Measurements from ENCODE around the gene ACSL3.
"Not testable (repeated sequence)": the region's sequence is repeated elsewhere in the genome, so short reads cannot be mapped to it uniquely, and the experiment has no call there.

- TF ChIP-seq CTCF (IDR thresholded peaks at IDR 0.05); ZFX (IDR thresholded peaks at IDR 0.05; ENCODE audit: borderline replicate concordance): not testable (repeated sequence)
Observed at GRCh38 chr2:222917212-222917611, 56.4 kb downstream of the ACSL3 start.
